RCC 7860 (cell line): ENCODE data around the gene AXL.
"Not testable (repeated sequence)": the region's sequence is repeated elsewhere in the genome, so short reads cannot be mapped to it uniquely, and the experiment has no call there.

ENCODE experiments used
- DNase-seq: peaks from one replicate; pipeline ENCODE4 v3.0.0-alpha.2; 2015; ENCODE audit warnings: low spot score
- FAIRE-seq: peaks from 2 replicates; lab custom pipeline; 2012; peaks lifted over from hg19 to GRCh38; lab: Jason Lieb, UNC

AXL gene

GRCh38 chr19:41206456-41206855 is 12.6 kb upstream of the AXL start:
- FAIRE-seq (no peak), DNase-seq (no peak)

- DNase-seq (no peak), FAIRE-seq (no peak)
Observed at GRCh38 chr19:41206926-41207750, 11.9 kb upstream of the AXL start.

DNA sequence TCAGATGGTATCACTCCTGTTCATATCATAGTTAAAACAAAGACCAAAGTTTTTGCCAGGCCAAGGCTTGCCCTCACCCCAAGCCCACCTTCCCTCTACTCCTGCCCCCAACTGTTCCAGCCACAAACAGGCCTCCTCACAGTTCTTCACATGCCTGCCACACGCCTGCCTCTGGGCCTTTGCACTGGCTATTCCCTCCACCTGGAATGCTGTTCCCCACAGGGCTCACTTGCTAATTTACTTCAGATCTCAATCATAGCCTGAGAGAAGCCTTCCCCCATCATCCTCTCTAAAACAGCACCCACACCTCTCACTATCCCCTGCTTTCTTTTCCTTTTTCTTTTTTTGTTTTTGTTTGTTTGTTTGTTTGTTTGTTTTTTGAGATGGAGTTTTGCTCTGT is 4.9 kb upstream of the AXL start:
- no peak for FAIRE-seq
- DNase-seq: no peak

- no peak for DNase-seq
- FAIRE-seq: no peak
Observed at GRCh38 chr19:41217741-41218140, 1.3 kb upstream of the AXL start.

- DNase-seq: no peak
- no peak for FAIRE-seq
Observed at GRCh38 chr19:41218249-41218614, 791 bp upstream of the AXL start.

DNA sequence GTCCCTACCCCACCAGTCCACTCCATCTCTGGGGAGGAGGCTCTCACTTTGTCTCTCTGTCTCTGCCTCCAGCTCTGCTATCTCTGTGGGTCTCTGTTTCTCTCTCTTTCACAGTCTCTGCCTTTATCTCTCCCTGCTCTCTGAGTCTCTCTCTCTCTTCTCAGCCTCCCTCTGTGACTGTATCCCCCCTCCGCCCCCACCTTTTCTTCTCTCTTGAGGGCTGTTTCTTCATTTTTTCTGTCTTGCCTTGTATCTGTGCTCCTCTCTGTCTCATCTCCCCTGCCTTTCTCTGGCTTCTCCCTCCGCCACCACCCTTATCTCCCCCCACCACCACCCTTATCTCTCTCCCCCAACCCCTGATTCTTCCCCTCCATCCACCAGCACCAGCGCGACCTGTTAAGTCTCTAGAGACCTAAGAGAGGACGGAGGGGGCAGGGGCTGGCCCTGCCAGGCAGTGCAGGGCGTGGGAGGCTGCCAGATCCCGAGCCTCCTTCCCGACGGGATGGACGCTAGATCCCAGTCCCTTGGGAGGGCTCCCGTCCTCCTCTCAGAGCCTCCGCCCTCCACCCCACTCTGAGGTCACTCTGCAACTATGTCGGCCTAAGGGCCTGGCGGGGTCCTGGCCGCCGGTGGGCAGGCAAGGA is 1.0 kb downstream of the AXL start:
- FAIRE-seq: no peak

GRCh38 chr19:41220811-41221210 is 1.8 kb downstream of the AXL start:
- DNase-seq (no peak), FAIRE-seq (no peak)

More for the DNA sequence above, 1.0 kb downstream of the AXL start:
- peak; percentile 23 for DNase-seq

DNA sequence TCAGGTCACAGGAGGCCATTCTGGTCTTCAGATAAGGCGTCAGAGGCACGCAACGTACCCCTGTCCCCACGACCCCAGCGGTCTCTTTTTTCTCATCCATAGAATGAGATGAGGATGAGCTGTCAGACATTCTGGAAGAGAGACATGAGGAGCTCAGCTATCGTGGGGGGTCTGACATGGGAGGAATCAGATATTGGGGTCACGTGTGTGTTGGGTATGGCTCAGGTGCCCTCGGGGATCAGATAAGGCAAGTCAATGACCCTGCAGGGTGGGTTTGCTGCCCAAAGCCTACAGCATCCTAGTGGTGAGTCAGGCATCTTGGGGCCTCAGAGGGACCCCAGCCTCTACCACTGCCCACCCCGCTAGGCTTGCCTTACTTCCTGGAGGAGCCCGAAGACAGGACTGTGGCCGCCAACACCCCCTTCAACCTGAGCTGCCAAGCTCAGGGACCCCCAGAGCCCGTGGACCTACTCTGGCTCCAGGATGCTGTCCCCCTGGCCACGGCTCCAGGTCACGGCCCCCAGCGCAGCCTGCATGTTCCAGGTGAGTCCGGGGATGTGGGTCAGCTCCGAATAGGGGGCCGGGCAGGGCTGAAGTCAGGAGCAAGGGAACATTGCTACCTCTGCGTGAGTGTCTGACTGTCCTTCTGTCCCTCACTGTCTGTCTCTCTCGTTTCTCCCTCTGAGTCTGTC is 2.6 kb downstream of the AXL start:
- DNase-seq (no peak), FAIRE-seq (no peak)

- DNase-seq: no peak
- FAIRE-seq: no peak
Observed at GRCh38 chr19:41222240-41222639, 3.2 kb downstream of the AXL start.

DNA sequence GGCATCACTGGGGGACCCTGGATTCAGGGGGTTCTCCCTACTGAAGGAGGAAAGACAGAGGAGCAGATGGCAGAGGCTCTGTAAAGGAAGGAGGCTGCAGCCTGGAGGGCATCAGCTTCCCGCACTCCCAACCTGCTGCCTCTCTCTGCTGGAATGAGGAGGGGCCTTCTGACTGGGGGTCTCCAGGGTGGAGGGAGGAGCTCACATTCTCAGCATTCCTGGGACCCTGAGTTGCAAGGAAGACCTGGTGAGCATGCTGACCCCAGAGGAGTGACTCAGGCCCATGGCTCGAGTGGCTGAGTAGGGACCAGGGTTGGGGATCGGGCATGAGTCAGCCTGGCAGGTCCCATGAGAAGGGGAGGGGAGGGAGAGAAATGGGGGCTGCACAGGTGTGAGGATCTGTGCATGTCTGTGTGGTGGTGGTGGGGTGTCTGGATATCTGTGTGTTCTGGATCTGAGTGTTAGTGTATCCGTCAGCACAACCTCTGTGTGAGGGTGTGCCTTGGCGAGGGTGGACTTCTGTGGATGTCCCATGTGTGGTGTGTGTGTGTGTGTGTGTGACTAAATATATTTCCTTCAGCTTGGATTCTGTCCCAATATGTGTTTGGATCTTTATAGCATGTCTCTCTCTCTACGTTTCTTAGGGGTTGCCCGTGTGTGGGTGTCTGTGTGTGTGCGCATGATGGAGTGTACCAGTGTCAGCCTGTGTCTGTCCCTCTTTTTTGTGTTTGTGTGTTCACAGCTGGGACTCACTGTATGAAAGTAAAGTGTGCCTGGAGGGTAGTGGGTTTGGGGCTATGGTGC is 4.6 kb downstream of the AXL start:
- peak; percentile 93 for DNase-seq
- peak; percentile 80 for FAIRE-seq

- FAIRE-seq: no peak
- DNase-seq: no peak
Observed at GRCh38 chr19:41224632-41225031, 5.6 kb downstream of the AXL start.

- DNase-seq (peak; percentile 99), FAIRE-seq (peak; percentile 89)
Observed at GRCh38 chr19:41225238-41226052, 6.4 kb downstream of the AXL start.

GRCh38 chr19:41226053-41226873 is 7.2 kb downstream of the AXL start:
- peak; percentile 85 for DNase-seq
- no peak for FAIRE-seq

DNA sequence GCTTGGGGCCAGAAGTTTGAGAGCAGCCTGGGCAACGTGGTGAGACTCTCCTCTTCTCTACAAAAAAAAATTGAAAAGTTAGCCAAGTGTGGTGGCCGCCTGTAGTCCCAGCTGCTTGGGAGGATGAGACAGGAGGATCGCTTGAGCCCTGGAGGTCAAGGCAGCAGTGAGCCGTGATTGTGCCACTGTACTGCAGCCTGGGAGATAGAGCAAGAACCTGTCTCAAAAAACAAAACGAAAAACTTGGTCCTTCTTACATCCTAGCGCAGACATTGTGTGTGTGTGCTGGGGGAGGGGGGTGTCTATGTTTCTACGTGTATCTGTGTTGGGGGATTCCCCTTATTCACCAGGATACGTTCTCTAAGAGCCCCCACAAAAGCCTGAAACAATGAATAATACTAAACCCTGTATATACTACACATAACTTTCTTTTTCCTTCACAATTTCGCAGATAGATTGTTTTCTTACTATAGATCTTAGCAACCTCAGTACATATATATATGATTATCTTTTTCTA is 7.9 kb downstream of the AXL start:
- FAIRE-seq (no peak), DNase-seq (no peak)

GRCh38 chr19:41228486-41228885 is 9.5 kb downstream of the AXL start:
- DNase-seq (no peak), FAIRE-seq (no peak)

DNA sequence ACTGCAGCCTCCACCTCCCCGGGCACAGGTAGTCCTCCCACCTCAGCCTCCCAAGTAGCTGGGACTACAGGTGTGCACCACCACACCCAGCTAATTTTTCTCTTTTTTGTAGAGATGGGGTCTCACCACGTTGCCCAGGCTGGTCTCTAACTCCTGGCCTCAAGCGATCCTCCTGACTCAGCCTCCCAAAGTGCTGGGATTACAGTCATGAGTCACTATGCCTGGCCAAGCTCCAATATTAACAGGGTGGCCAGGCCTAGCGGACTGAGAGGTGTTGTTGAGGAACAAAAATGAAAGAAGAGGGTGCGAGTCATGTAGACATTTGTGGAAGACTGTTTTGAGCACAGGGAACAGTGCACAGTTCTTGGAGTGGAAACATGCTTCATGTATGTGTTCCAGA is 10.3 kb downstream of the AXL start:
- DNase-seq: peak; percentile 65
- not testable (repeated sequence) for FAIRE-seq

- no peak for DNase-seq
- FAIRE-seq: no peak
Observed at GRCh38 chr19:41230067-41230857, 11.2 kb downstream of the AXL start.

DNA sequence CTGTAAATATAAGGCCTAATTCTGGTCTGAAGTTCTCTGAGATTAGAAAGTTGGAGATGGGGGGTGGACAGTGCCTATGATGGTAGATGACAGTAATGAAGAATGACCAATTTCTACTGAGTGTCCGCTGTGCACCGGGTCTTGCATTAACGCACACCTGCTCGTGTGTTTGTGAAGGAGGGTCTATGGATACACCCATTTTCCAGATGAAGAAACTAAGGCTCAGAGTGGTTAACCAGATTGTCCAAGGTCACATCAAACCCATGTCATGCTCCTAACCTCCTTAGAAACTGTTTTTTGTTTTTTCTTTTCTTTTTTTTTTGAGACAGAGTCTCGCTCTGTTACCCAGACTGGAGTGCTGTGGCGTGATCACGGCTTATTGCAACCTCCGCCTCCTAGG is 13.7 kb downstream of the AXL start:
- DNase-seq (no peak), FAIRE-seq (no peak)
